Renal cortex interstitium (tissue), 11 donors: Measurements from ENCODE around the gene RNASET2. TPM values are rescaled to one million over a fixed set of nuclear protein-coding genes. Genes with fewer than 3 reads are reported as not detected.
"Not testable (repeated sequence)": the region's sequence is repeated elsewhere in the genome, so short reads cannot be mapped to it uniquely, and the experiment has no call there.

ENCODE experiments used
- DNase-seq, 11 donors: peaks; one replicate each; pipeline ENCODE4 v3.0.0-alpha.2; 2013; ENCODE audit warnings: low read depth in 9 of 11, low spot score in 4 of 11; ENCODE audit errors: extremely low read depth in 1 of 11
- polyA plus RNA-seq, 3 donors: library from polyadenylated mRNA; unstranded; fragments of 120-200 nt; gene quantifications; one replicate each; pipeline ENCODE4 v1.2.1, GENCODE V29; 2013; ENCODE audit not compliant: insufficient read length in 3 of 3

RNASET2 gene
- polyA plus RNA-seq, 3 donors, result 56.5 to 68.8 (median 62.6) TPM

GRCh38 chr6:166952567-166953486 lies 3.5 kb downstream of the RNASET2 start:
- no peak for DNase-seq

- no peak for DNase-seq
These were observed 4.2 kb downstream of the RNASET2 start for GRCh38 chr6:166952121-166952520.

- DNase-seq, result no peak
These were observed 4.7 kb downstream of the RNASET2 start for GRCh38 chr6:166951670-166952060.

GRCh38 chr6:166950892-166951669 lies 5.3 kb downstream of the RNASET2 start:
- not testable (repeated sequence) for DNase-seq

- no peak for DNase-seq
These were observed 5.9 kb downstream of the RNASET2 start for GRCh38 chr6:166950443-166950821.

GRCh38 chr6:166949528-166950442 lies 6.6 kb downstream of the RNASET2 start:
- DNase-seq, result no peak

GRCh38 chr6:166948724-166949123 lies 7.6 kb downstream of the RNASET2 start:
- not testable (repeated sequence) for DNase-seq

GRCh38 chr6:166947251-166947650 lies 9.1 kb downstream of the RNASET2 start:
- no peak for DNase-seq

- no peak for DNase-seq
These were observed 10.2 kb downstream of the RNASET2 start for GRCh38 chr6:166946125-166946524.

- DNase-seq, result no peak
These were observed 11.6 kb downstream of the RNASET2 start for GRCh38 chr6:166944666-166945256.

GRCh38 chr6:166942393-166943168 lies 13.8 kb downstream of the RNASET2 start:
- no peak for DNase-seq

GRCh38 chr6:166940643-166941068 lies 15.7 kb downstream of the RNASET2 start:
- DNase-seq, result no peak

- no peak for DNase-seq
These were observed 16.5 kb downstream of the RNASET2 start for GRCh38 chr6:166939894-166940293.

GRCh38 chr6:166939345-166939744 lies 17.0 kb downstream of the RNASET2 start:
- no peak for DNase-seq

GRCh38 chr6:166938704-166939103 lies 17.6 kb downstream of the RNASET2 start:
- no peak for DNase-seq

GRCh38 chr6:166938150-166938549 lies 18.2 kb downstream of the RNASET2 start:
- DNase-seq, result no peak

- no peak for DNase-seq
These were observed 18.6 kb downstream of the RNASET2 start for GRCh38 chr6:166937746-166938145.
